Astrocyte (in vitro differentiated cells and primary cell): Measurements from ENCODE around the gene THRAP3.

Experiments used
- CTCF ChIP-seq: IDR thresholded peaks from 2 replicates; pipeline ENCODE4 v1.5.1; 2011; ENCODE audit warnings: low read depth, mild to moderate bottlenecking, inconsistent platforms, low read length, moderate library complexity; ENCODE audit not compliant: insufficient read depth
- EZH2 ChIP-seq: IDR thresholded peaks from 2 replicates; pipeline ENCODE4 v1.6.1; 2012; ENCODE audit warnings: mild to moderate bottlenecking, low read length, inconsistent platforms; ENCODE audit not compliant: insufficient read depth

DNA sequence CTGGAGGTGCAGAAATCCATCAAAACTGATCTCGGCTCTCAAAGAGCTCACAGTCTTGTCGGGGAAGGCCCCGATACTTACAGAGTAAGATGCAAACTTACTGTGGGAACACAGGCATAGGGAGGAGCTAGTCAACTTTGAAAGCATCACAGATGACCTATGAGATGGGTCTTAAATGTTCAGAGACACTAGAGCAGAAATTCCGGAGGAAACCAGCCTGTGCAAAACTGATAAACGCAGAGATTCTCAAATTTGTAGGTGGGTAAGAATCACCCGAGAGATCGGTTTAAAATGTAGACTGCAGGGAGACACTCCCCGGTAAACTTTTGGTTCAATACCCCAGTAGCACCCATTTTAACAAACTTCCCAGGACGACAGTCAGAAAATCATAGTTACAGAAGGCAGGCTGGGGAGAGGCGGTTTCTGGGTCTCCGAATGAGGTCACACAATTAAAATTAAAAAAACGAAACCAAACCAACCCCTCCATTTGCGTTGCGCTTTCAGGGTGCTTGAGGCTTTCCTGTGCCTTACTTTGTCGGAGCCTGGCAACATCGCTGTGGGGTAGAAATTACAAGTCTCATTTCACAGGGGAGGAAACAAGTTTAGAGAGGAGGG is 755 bp upstream of the THRAP3 start:
- TF ChIP-seq CTCF: no peak
- no peak for TF ChIP-seq EZH2
